Right ventricle myocardium inferior (tissue), 1 donor: Measurements from ENCODE around the gene TENM4. TPM values are rescaled to one million over a fixed set of nuclear protein-coding genes. Genes with fewer than 3 reads are reported as not detected.

Source experiments
- ATAC-seq: fragments of 200-7000 bp; cut with Tn5 transposase; one replicate; pipeline ENCODE4 v1.9.1; 2020; ENCODE audit warnings: mild to moderate bottlenecking, moderate library complexity
- DNase-seq: peaks from one replicate; pipeline ENCODE4 v3.0.0; 2021; ENCODE audit errors: missing footprints
- intact Hi-C: fragments of 100-400 bp; cut with DNase I; formaldehyde crosslinking; loops from one replicate; pipeline ENCODE4 v1.11.0; 2022
- total RNA-seq: library from RNA; stranded (reverse); fragmentation: NEBNext Ultra II Directional; extraction: Animal tissue kit (Norgen Biotek cat#: 25700); gene quantifications from one replicate; pipeline ENCODE4 v1.2.1, GENCODE V29; 2021
- donor health status: DM: no; HTN: yes; CAD: no; lungs with severe emphysema.

The TENM4 gene
- total RNA-seq, 1 donor from 2014 or later: 0.35 TPM

- ATAC-seq: no peak
- DNase-seq: no peak
- intact Hi-C loops: no loop called here
Observed at GRCh38 chr11:79331203-79331901, 109.5 kb downstream of the TENM4 start.

- intact Hi-C loops: no loop called here
- ATAC-seq: no peak
- no peak for DNase-seq
Observed at GRCh38 chr11:79330651-79331050, 110.2 kb downstream of the TENM4 start.

- ATAC-seq (no peak), DNase-seq (no peak)
- intact Hi-C loops: no loop called here
Observed at GRCh38 chr11:79329561-79329960, 111.3 kb downstream of the TENM4 start.

- intact Hi-C loops: no loop called here
- DNase-seq (no peak), ATAC-seq (no peak)
Observed at GRCh38 chr11:79328402-79328801, 112.4 kb downstream of the TENM4 start.

GRCh38 chr11:79325851-79326250 is 115.0 kb downstream of the TENM4 start:
- DNase-seq: no peak
- intact Hi-C loops: no loop called here
- ATAC-seq: no peak

GRCh38 chr11:79321263-79321662 is 119.6 kb downstream of the TENM4 start:
- DNase-seq (no peak), ATAC-seq (no peak)
- intact Hi-C loops: no loop called here

DNA sequence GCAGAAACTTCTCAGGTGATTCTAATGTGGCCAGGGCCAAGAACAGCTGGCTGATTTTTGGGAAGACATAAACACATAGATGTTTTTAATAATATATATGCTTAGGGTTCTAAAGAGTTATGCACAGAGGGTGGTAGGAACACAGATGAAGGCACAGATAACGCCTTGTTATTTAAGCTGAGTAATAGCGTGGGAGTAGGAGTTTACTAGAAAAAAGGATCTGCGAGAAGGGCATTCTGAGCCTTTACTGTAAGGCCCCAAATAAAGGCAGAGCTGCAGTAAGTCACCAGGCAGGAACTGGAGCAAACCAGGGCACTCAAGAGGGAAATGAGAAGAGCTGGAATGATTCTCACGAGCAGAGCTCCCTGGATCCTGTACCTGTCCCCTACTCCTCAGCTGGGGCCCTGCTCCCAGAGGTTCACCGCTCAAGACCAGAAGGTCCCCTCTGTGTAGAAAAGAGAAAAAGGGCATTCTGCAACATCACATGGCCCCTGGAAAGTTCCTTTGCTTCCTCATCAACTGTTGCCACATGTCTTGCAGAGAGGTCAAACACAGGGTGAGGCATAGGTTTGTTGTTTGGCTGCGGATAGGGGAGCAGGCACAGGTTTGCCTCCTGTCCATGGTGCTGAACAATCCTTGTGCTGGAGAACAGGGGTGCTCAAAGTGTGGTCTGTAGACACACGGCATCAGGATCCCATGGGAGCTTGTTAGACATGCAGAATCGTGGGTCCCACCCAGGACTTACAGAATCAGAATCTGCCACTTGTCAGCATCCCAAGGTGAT is 125.7 kb downstream of the TENM4 start:
- no peak for ATAC-seq
- DNase-seq: no peak
- intact Hi-C loops: no loop called here

- ATAC-seq (no peak), DNase-seq (no peak)
- intact Hi-C loops: no loop called here
Observed at GRCh38 chr11:79313530-79313913, 127.3 kb downstream of the TENM4 start.

GRCh38 chr11:79312617-79313529 is 128.0 kb downstream of the TENM4 start:
- intact Hi-C loops: no loop called here
- DNase-seq: no peak
- ATAC-seq: peak; percentile 20

GRCh38 chr11:79311461-79311860 is 129.4 kb downstream of the TENM4 start:
- DNase-seq: no peak
- intact Hi-C loops: no loop called here
- no peak for ATAC-seq

- intact Hi-C loops: no loop called here
- DNase-seq: no peak
- no peak for ATAC-seq
Observed at GRCh38 chr11:79309407-79309806, 131.4 kb downstream of the TENM4 start.

DNA sequence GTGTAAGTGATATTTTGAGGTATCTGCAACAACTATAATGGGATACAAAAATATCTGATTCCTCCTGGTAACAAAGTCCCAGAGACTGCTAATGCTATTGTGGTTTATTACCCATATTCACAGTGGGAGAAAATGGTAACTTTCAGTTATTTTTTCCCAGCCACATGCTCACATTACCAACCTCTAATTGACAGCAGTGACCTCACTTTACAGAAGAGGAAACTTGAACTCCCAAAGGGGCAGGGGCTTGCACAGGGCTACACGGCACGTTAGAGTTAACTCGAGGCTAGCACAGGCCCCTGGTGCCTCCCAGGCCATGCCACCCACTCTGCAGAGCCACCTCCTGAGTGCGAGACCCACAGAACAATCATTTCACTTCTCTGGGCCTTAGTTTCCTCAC is 132.4 kb downstream of the TENM4 start:
- DNase-seq (no peak), ATAC-seq (no peak)
- intact Hi-C loops: no loop called here

- intact Hi-C loops: no loop called here
- DNase-seq: no peak
- ATAC-seq: no peak
Observed at GRCh38 chr11:79304599-79305212, 136.1 kb downstream of the TENM4 start.

DNA sequence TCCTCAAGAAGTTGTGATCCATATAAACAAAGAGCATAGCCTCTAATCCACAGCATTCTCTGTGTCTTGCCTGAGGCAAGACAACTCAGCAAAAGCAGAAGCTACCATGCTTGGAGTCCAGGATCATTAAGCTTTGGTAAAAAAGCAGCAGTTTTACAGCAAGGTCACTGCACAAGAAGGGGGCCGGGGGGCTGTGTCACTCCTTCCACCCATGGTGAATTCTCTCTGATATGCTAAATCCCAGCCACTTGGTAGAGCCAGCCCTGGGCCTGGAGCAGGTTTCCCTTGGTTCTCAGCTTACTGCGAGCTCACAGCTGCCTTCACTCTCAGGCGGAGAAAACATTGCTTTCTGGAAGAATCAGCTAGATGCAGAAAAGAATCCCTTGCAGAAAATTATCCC is 144.7 kb downstream of the TENM4 start:
- intact Hi-C loops: no loop called here

GRCh38 chr11:79294845-79295731 is 145.7 kb downstream of the TENM4 start:
- ATAC-seq: no peak

More for the DNA sequence above, 144.7 kb downstream of the TENM4 start:
- ATAC-seq (no peak), DNase-seq (no peak)

GRCh38 chr11:79291948-79292347 is 148.9 kb downstream of the TENM4 start:
- ATAC-seq: no peak
- intact Hi-C loops: no loop called here

More at GRCh38 chr11:79294845-79295731, 145.7 kb downstream of the TENM4 start:
- intact Hi-C loops: no loop called here
- DNase-seq: no peak

GRCh38 chr11:79290761-79291160 is 150.1 kb downstream of the TENM4 start:
- DNase-seq: no peak
- intact Hi-C loops: no loop called here
- no peak for ATAC-seq

More at GRCh38 chr11:79291948-79292347, 148.9 kb downstream of the TENM4 start:
- no peak for DNase-seq

DNA sequence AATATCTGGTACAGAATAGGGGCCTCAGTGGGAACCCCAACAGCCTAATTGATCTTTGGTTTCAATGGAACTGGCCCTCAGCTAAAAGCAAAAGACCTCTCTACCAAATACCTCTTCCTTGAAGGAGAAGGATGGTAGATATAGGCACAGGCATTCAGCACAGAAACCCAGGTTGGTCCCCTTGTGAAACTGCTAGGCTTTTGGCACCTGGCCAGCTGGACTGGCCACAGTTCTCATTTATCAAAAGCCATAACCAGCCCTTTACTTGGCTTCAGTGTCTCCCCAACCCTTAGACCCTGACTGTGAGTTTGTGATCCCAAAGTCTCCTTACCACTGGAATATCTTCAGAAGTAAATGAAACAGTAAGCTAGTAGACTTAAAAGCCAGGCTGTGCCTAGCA is 152.9 kb downstream of the TENM4 start:
- intact Hi-C loops: no loop called here
- no peak for ATAC-seq
- no peak for DNase-seq
